ENCODE results near the gene GEMIN4. TPM values are rescaled to one million over a fixed set of nuclear protein-coding genes. Genes with fewer than 3 reads are reported as not detected.

Gene GEMIN4
- total and polyA plus RNA-seq, 10 of the 15 experiments (the other 5 are each of a cell fraction or from before 2014, with no cell fraction given), result 2.4 to 55.6 (median 34.5) TPM

GRCh38 chr17:794876-795275 lies 42.8 kb upstream of the GEMIN4 start:
- TF ChIP-seq GABPA (IDR thresholded peaks at IDR 0.05; ENCODE audit: low read depth) (no peak), SMC3 (IDR thresholded peaks at IDR 0.05; ENCODE audit: borderline replicate concordance, low read length) (peak; percentile 85), PAX5 (IDR thresholded peaks at IDR 0.05; ENCODE audit: borderline replicate concordance, low read depth, low read length) (peak; percentile 95), CTCF (IDR thresholded peaks at IDR 0.05 in 2 of 3, conservative IDR thresholded peaks at IDR 0.05 in 1 of 3; ENCODE audit: control insufficient read depth in 2 of 3, extremely low read depth in 1 of 3, insufficient read depth in 1 of 3, low read depth in 3 of 3, low read length in 3 of 3) (peak; percentile 61 to 71 (median 68)), RAD21 (IDR thresholded peaks at IDR 0.05; ENCODE audit: insufficient read depth, low read depth, low read length) (peak; percentile 81), MYB (IDR thresholded peaks at IDR 0.05; ENCODE audit: borderline replicate concordance, low read depth, low read length) (no peak), RUNX3 (IDR thresholded peaks at IDR 0.05; ENCODE audit: low read length) (peak; percentile 43), YY1 (IDR thresholded peaks at IDR 0.05; ENCODE audit: low read depth, low read length) (0 out of 2 replicates have a peak, but pooled peaks have one; percentile 36), BRCA1 (IDR thresholded peaks at IDR 0.05; ENCODE audit: low read depth, low read length) (no peak), POLR2A (IDR thresholded peaks at IDR 0.05; ENCODE audit: low read depth, low read length) (no peak)
- SMC1A ChIA-PET (ENCODE audit: uncharacterized antibody, unreplicated experiment), result interaction anchor here (2.1 to 2.6 kb wide), 2 partner anchors 185 to 186 kb away, joined by 8 to 24 read pairs; partner anchors contain the start of gene NXN
- 35% methylated on average over 18 of the region's 18 CpGs for WGBS (ENCODE audit: insufficient coverage, insufficient replicate concordance, low lambda C conversion rate, missing lambda C conversion rate)
- RAD21 ChIA-PET (ENCODE audit: unreplicated experiment), result interaction anchor here (1.0 to 3.1 kb wide), 4 partner anchors 13 to 188 kb away, joined by 3 to 32 read pairs (median 4); partner anchors contain the start of genes GLOD4, MRM3 and NXN
- FAIRE-seq (peak; percentile 7), ATAC-seq (peak; percentile 85), DNase-seq (ENCODE audit: low read depth, low spot score) (no peak)
- no peak overlapping the region for H3K4me2 ChIP-seq (ENCODE audit: control insufficient read depth, insufficient read depth)
- intact Hi-C loops (cut with micrococcal nuclease; ENCODE audit: unreplicated experiment), result loop anchor here (1.0 kb wide), 1 partner anchor 186 kb away; no protein-coding TSS in a partner anchor
- no peak overlapping the region for H3K27ac ChIP-seq (ENCODE audit: control insufficient read depth, insufficient read depth)
- H3K4me1 ChIP-seq (ENCODE audit: control insufficient read depth, insufficient read depth, low read length), result no peaks in the 10 kb centered on the region
- H4K20me1 ChIP-seq (ENCODE audit: control insufficient read depth, insufficient read depth), result no peaks in the 10 kb centered on the region
- no peak overlapping the region for H3K9ac ChIP-seq (ENCODE audit: control insufficient read depth, insufficient read depth, low read length)
- H3K9me3 ChIP-seq (replicated peaks; ENCODE audit: control insufficient read depth, insufficient read depth, low read length), result no peaks in the 10 kb centered on the region
- no peaks in the 10 kb centered on the region for H3K79me2 ChIP-seq (ENCODE audit: control insufficient read depth, insufficient read depth, low read length)
- CTCF ChIA-PET, result interaction anchor here (0.7 to 6.1 kb wide), 3 partner anchors 34 to 185 kb away, joined by 3 to 61 read pairs (median 3); partner anchors contain the start of gene NXN
- POLR2A ChIA-PET, result interaction anchor here (0.9 kb wide), 1 partner anchor 186 kb away, joined by 3 read pairs; no protein-coding TSS in a partner anchor
- no peaks in the 10 kb centered on the region for H3K27me3 ChIP-seq (replicated peaks in 1 of 2; ENCODE audit: control insufficient read depth in 2 of 2, insufficient read depth in 2 of 2, low read length in 1 of 2)
- no TSS peak for BruUV-seq (replicated peaks)
- peaks cover 3 to 8% of the 10 kb centered on the region in 2 experiments; a peak in 3 of 4 replicates for H3K36me3 ChIP-seq (ENCODE audit: control insufficient read depth in 2 of 2, insufficient read depth in 2 of 2, low read length in 1 of 2)
- no peak overlapping the region for H3K4me3 ChIP-seq
- peak overlapping the region; percentile 3; the same call in 1 of the 2 replicates for H2AFZ ChIP-seq (ENCODE audit: control insufficient read depth, low read depth, low read length)
- in situ Hi-C loops (cut with MboI), result loop anchor here (5.0 kb wide), 1 partner anchor 192 kb away; no protein-coding TSS in a partner anchor
